Activated T-cell treated with anti-CD3 and anti-CD28 coated beads, Interleukin-2, amount 50 U/mL, for 1 hour (primary cell): ENCODE results near the gene ERC2.
"Not testable (repeated sequence)": the region's sequence is repeated elsewhere in the genome, so short reads cannot be mapped to it uniquely, and the experiment has no call there.

Source experiments
- DNase-seq: peaks from one replicate; pipeline ENCODE4 v3.0.0-alpha.2; 2020

The ERC2 gene

DNA sequence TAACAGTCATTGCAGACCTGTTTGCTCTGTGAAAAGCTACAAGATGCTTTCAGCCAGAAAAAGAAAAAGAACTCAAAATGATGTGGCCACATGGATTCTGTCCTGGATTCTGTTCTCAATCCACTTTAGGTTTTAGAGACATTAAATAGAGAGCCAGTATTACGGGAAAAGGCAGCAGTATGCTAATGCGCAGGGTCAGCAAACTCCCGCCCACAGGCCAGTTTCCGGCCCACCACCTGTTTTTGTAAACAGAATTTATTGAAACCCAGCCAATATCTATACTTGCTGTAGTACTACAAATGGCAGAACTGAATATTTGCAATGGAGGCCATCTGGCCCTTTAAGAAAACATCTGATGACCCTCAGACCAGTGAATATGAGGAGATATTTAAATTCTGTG, 416.1 kb downstream of the ERC2 start:
- DNase-seq = no peak

- DNase-seq = no peak
Observed at GRCh38 chr3:56051052-56051451, 417.2 kb downstream of the ERC2 start.

DNA sequence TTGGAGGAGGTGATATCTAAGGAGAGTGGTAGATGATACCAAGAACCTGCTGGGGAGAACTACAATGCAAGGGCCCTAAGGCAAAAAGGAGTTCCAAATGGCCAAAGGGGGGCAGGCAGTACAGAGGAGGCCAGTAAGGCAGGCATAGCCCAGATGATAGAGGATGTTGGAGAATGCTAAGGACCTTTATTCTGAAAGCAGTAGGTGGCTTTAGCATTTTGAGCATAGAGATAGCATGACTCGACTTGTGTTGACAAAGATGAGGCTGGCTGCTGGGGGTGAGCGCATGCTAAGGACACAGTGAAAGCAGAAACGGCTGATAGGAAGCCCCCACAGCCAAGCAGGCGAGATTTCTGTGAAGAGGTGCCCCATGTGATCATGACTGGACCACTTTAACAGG, 419.3 kb downstream of the ERC2 start:
- DNase-seq = no peak

- no peak for DNase-seq
Observed at GRCh38 chr3:56048331-56048730, 419.9 kb downstream of the ERC2 start.

DNA sequence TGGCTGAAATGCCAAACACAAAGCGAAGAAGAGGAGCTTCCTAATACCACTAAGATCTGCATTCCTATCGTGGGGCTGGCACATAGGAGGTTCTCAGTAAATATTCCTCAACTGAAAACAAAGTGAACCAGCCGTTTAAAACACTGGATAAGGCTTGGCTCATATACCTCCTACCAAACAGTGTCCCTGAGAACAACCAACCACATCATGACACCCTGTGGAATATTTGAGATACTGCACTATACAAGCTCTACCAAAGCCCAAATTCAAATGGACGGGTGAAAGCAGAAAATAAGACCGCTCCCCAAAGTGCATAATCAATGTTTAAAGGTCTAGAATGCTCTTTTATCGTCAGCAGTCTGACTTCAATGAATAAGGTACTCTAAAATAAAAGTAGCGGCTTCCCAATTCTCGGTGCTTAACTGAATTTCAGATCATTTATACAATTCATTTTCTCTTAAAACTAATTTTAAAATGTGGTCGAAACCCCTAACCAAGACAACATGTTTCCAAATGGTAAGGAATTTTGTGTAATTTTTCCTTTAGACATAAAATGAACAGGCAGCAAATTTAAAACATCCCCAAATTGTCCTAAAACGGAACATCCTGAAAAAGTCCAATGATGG, 425.8 kb downstream of the ERC2 start:
- no peak for DNase-seq

DNA sequence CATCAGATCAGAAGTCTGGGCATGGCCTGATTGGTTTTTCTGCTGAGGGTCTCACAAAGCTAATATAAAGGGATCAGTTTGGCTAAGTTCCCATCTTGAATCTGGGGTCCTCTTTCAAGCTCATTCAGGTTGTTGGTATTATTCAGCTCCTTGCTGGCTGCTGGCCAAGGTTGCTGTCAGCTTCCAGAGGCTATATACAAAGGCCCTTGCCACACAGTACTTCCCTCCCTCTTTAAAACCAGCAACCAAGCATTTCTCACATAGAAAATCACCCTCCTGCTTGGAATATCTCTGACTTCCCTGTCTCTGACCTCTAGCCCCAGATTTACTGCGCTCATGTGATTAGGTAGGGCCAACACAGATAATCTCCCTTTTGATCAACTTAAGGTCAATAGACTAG, 442.9 kb downstream of the ERC2 start:
- DNase-seq = no peak

DNA sequence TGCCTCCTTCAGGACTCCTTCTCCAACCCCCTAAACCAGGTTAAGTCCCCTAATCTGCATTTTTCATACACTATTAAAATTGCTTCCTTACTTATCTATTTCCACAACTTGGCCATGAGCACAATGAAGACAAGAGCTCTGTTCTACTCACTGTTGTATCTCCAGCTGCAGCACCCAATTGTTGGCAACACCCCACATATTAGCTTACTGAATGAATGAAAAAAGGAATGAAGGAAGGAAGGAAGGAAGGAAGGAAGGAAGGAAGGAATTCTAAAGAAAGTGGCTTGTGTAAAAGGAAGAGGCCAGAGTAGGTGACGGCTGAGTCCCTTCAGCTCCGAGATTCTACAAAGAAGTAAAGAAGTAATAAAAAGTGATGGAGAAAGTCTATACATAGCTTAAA, 444.7 kb downstream of the ERC2 start:
- DNase-seq = no peak

DNA sequence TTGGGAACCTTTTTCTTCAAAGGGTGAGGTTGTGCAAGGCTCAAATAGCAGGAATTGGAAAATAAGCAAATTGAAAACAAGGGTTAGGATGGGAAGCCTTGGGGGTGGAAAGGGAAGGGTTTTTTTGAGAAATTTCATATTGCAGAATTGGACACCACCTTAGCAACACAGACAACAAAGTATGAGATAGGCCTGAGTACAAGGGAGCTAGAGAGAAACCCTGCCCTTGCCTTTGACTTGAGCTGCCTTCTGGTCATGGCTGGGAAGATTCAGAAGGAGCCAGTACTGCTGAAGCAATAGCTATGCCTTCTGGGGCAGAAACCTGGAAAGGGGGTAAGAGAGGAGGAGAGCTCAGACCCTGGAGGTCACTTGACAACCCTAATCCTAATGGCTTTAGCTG, 445.6 kb downstream of the ERC2 start:
- no peak for DNase-seq

GRCh38 chr3:56019490-56020146, 448.6 kb downstream of the ERC2 start:
- no peak for DNase-seq

DNA sequence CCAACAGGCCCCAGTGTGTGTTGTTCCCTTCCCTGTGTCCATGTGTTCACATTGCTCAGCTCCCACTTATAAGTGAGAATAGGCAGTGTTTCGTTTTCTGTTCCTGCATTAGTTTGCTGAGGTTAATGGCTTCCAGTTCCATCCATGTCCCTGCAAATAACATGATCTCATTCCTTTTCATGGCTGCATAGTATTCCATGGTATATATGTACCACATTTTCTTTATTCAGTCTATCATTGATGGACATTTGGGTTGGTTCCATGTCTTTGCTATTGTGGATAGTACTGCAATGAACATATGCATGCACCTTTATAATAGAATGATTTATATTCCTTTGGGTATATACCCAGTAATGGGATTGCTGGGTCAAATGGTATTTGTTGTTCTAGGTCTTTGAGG, 452.9 kb downstream of the ERC2 start:
- DNase-seq = not testable (repeated sequence)

DNA sequence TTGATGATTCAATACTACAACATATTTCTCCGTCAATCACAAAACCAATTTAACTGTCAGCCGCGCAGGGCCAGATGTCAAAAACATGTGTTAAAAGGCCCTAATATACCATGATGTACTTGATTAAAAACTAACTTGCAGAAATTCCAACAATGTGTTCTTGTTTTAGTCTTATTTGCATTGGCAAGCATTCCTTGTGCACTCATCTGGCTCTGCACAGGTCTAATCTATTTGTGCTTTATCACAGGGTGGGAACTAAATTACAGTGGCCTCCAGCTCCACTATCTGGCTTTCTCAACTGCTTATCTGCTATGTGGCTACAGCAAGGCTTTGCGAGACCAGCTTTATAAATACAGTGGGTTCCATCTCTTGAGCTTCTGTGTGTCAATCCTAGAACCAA, 455.5 kb downstream of the ERC2 start:
- no peak for DNase-seq

DNA sequence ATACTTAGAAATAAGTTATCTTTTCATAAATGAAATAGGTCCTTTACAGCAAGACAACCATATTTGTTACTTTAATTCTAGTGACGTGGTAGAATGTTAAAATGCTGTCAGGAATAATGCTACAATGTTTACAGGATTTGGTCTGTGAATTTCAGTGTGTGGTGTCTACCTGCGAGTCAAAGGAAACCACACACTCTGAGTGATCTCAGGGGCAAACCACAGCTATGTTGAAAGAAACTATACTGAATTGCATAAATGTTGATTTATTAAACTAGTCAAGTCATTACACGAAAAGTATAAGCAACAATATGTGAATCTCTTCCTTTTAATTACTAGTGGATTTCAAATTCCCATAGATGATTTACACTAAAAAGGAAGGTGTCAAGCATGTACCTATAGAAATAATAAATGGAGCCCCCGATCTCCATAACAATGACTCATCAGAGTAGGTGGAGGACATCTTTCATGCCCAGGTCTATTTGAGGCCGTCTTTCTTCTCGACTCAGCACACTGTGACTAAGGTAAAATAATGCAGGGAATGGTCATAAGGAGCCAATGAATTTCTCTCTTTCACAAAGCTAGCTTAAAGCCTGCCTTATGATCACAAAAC, 463.0 kb downstream of the ERC2 start:
- no peak for DNase-seq

DNA sequence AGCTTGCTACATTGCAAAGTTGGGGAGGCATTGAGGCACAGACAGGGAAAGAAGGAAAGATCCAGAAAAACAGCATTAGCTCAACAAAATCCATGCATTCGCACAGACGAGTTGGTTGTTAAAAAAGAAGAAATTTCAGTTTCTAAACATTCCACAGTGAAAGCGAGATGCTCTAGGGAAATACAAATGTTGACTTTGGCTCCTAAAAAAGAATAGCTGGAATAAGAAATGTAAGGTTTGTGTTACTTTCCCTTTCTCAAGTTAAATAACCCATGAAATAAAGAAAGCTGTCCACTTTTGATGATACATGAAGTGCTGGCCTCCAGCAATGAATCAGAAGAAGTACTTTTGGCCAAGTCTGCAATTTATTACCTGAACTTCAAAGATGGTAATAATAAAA, 465.1 kb downstream of the ERC2 start:
- no peak for DNase-seq

GRCh38 chr3:56001991-56002390, 466.3 kb downstream of the ERC2 start:
- DNase-seq = no peak

- no peak for DNase-seq
Observed at GRCh38 chr3:56001537-56001936, 466.7 kb downstream of the ERC2 start.

DNA sequence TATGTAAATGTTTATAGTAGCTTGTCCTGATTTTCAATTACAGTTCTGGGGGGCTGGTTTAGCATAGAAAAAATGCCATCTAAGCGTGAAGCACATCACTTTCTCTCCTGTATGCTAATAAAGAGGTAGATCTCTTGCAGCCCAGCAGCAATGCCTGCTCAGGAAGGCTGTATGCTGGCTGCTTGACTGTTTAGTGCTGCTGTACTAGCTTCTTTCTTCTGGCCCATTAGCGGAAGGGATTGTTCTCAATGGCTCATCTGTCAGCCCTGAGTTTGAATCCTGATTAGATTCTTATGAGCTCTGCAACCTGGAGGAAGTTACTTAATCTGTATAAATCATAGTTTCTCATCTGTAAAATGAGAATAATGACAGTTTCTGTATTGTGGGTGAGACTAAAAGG, 478.9 kb downstream of the ERC2 start:
- no peak for DNase-seq

GRCh38 chr3:55988905-55989304, 479.4 kb downstream of the ERC2 start:
- no peak for DNase-seq

- DNase-seq = no peak
Observed at GRCh38 chr3:55984626-55985025, 483.6 kb downstream of the ERC2 start.

DNA sequence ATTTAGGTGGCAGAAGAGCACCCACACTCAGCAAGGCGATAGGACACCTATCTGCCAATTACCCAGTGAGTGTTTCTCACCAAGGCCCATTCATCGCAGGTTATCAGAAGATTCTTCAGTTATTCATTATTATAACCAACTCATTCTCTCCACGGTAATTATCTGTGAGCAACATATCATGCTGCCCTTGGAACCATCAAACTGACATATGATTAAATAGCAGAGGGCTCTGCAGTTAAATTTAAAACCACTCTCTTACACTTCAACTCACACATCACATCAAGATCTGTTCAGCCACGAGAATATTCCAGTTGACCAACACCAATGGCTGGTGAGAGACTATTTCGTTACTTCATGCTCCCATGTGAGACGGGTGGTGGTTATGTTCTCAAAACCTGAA, 489.3 kb downstream of the ERC2 start:
- no peak for DNase-seq

DNA sequence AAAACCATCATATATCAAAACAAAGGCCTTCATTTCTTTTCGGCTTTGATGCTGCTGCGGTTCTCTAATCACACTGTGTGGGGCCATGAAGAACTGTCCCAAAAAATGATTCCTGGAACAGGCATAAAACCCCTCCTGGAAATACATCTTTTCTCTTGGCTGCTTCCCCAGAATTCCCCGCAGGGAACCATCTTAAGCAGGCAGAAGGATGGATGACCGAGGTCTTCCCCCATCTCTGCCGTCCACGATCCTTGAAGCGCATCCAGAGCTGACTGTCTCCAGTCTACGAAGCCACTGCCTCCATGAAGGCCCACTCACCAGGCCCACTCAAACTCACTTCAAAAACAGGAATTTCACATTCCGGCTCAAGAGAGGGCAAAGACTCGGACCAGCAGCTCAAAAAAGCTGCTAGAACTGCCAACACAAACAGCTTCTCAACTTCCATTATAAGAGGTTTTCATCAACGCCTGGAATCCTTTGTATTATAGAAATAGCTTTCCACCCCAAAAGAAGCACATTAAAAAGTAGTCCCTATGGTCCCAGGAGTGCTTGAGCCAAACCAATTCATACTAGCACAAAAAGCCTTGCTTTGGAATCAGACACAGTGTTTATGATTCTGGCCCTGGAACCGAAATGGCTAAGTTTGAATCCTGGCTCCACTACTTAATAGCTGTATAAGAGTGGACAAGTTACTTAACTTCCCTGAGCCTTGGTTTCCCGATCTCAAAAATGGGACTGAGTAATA, 493.7 kb downstream of the ERC2 start:
- no peak for DNase-seq

DNA sequence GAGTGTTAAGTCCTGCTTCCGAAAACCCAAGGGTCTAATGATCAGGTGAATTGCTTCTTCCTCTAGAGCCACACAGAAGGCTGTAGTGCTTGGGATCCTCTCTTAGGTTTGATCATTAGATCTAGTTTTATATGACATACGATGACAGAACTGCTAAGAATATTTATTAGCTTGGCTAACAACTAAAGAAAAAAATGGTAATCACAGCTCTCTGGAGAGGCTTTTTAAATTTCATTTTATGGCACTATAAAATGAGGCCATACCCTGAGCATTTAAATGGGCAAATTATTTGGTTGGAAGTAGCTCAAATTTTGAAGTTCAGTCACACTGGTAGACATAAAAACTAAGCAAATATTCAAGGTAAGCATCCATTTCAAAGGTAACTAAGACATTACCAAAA, 498.6 kb downstream of the ERC2 start:
- no peak for DNase-seq

DNA sequence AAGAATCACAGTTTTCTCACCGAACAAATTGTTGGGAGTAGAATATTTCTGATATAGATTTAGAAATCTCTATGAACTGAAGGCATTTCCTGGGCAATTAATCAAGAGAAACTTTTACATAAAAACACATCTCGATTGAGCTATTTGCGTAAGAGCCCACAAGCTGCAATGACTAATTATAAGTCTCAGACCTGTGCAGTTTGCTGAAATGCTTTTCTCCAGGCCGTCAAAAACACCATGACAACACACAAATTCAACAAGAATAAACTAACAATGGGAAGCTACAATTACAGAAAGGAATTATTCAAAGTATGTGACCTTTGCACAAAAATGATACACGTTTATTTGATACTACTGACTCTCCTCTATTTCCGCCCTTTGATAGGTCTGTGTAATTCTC, 499.9 kb downstream of the ERC2 start:
- DNase-seq = no peak

GRCh38 chr3:55966566-55966965, 501.7 kb downstream of the ERC2 start:
- no peak for DNase-seq

- no peak for DNase-seq
Observed at GRCh38 chr3:55965776-55966175, 502.5 kb downstream of the ERC2 start.
